ENCODE measurements around the gene NECTIN1.

DNA sequence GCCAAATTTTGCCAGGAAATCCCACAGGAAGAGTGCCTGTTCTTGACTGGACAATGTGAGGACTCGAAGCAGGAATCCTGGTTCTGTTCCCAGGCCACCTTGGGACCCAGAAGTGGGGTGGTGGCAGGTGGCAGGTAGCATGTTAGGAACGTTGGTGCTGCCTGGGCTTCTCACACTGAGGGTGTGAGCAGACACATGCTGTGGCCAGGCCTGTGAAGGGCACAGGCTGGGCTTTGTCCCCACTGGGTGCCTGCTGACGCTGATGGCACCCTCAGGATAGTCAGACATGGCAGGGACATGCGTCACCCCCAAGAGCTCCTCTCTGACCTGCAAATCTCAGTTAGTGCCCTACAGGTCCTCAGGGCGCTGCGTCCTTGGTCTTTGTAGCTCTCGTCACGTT lies 21.1 kb upstream of the NECTIN1 start:
- TF ChIP-seq, protein P1, sequence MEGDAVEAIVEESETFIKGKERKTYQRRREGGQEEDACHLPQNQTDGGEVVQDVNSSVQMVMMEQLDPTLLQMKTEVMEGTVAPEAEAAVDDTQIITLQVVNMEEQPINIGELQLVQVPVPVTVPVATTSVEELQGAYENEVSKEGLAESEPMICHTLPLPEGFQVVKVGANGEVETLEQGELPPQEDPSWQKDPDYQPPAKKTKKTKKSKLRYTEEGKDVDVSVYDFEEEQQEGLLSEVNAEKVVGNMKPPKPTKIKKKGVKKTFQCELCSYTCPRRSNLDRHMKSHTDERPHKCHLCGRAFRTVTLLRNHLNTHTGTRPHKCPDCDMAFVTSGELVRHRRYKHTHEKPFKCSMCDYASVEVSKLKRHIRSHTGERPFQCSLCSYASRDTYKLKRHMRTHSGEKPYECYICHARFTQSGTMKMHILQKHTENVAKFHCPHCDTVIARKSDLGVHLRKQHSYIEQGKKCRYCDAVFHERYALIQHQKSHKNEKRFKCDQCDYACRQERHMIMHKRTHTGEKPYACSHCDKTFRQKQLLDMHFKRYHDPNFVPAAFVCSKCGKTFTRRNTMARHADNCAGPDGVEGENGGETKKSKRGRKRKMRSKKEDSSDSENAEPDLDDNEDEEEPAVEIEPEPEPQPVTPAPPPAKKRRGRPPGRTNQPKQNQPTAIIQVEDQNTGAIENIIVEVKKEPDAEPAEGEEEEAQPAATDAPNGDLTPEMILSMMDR (IDR thresholded peaks at IDR 0.05; ENCODE audit: low read depth, low read length): no peak
- TF ChIP-seq POLR2A (IDR thresholded peaks at IDR 0.05; ENCODE audit: extremely low read depth, insufficient read length): no peak
